Measurements from ENCODE around the gene CBLB. TPM values are rescaled to one million over a fixed set of nuclear protein-coding genes. Genes with fewer than 3 reads are reported as not detected.
"Not testable (repeated sequence)": the region's sequence is repeated elsewhere in the genome, so short reads cannot be mapped to it uniquely, and the experiment has no call there.

The CBLB gene
- total RNA-seq, 1 donor from 2014 or later, result 16.7 TPM

GRCh38 chr3:105790534-105790933 is 78.3 kb downstream of the CBLB start:
- DNase-seq (ENCODE audit: low read depth, low spot score), result no peak

- no peak for DNase-seq (ENCODE audit: low read depth, low spot score)
Observed at GRCh38 chr3:105788593-105788992, 80.2 kb downstream of the CBLB start.

- no peak for DNase-seq (ENCODE audit: low read depth, low spot score)
Observed at GRCh38 chr3:105787453-105787852, 81.4 kb downstream of the CBLB start.

- no peak for DNase-seq (ENCODE audit: low read depth, low spot score)
Observed at GRCh38 chr3:105786990-105787389, 81.8 kb downstream of the CBLB start.

GRCh38 chr3:105786241-105786640 is 82.6 kb downstream of the CBLB start:
- no peak for DNase-seq (ENCODE audit: low read depth, low spot score)

- DNase-seq (ENCODE audit: low read depth, low spot score), result no peak
Observed at GRCh38 chr3:105785803-105786202, 83.0 kb downstream of the CBLB start.

GRCh38 chr3:105783631-105784030 is 85.2 kb downstream of the CBLB start:
- DNase-seq (ENCODE audit: low read depth, low spot score), result no peak

- no peak for DNase-seq (ENCODE audit: low read depth, low spot score)
Observed at GRCh38 chr3:105781871-105782270, 86.9 kb downstream of the CBLB start.

- DNase-seq (ENCODE audit: low read depth, low spot score), result no peak
Observed at GRCh38 chr3:105780107-105780506, 88.7 kb downstream of the CBLB start.

GRCh38 chr3:105775368-105775767 is 93.4 kb downstream of the CBLB start:
- DNase-seq (ENCODE audit: low read depth, low spot score), result no peak

GRCh38 chr3:105774444-105775180 is 94.2 kb downstream of the CBLB start:
- no peak for DNase-seq (ENCODE audit: low read depth, low spot score)

- DNase-seq (ENCODE audit: low read depth, low spot score), result no peak
Observed at GRCh38 chr3:105773291-105773690, 95.5 kb downstream of the CBLB start.

- DNase-seq (ENCODE audit: low read depth, low spot score), result no peak
Observed at GRCh38 chr3:105772635-105773034, 96.2 kb downstream of the CBLB start.

- DNase-seq (ENCODE audit: low read depth, low spot score), result no peak
Observed at GRCh38 chr3:105771392-105771791, 97.4 kb downstream of the CBLB start.

- DNase-seq (ENCODE audit: low read depth, low spot score), result no peak
Observed at GRCh38 chr3:105770410-105770809, 98.4 kb downstream of the CBLB start.

GRCh38 chr3:105767776-105768175 is 101.0 kb downstream of the CBLB start:
- no peak for DNase-seq (ENCODE audit: low read depth, low spot score)

- no peak for DNase-seq (ENCODE audit: low read depth, low spot score)
Observed at GRCh38 chr3:105767216-105767615, 101.6 kb downstream of the CBLB start.

GRCh38 chr3:105765308-105765639 is 103.5 kb downstream of the CBLB start:
- DNase-seq (ENCODE audit: low read depth, low spot score), result no peak

GRCh38 chr3:105764378-105765307 is 104.2 kb downstream of the CBLB start:
- no peak for DNase-seq (ENCODE audit: low read depth, low spot score)

- DNase-seq (ENCODE audit: low read depth, low spot score), result no peak
Observed at GRCh38 chr3:105763659-105764036, 105.2 kb downstream of the CBLB start.

GRCh38 chr3:105762749-105763658 is 105.8 kb downstream of the CBLB start:
- no peak for DNase-seq (ENCODE audit: low read depth, low spot score)

- DNase-seq (ENCODE audit: low read depth, low spot score), result not testable (repeated sequence)
Observed at GRCh38 chr3:105762214-105762613, 106.6 kb downstream of the CBLB start.
